Ishikawa (cell line): Measurements from ENCODE around the gene ANP32A.

Source experiments
- CREB1 ChIP-seq: IDR thresholded peaks from 2 replicates; pipeline ENCODE4 v1.6.1; 2012; ENCODE audit warnings: low read depth
- EP300 ChIP-seq: IDR thresholded peaks from 2 replicates; pipeline ENCODE4 v1.6.1; 2012; ENCODE audit warnings: borderline replicate concordance
- RAD21 ChIP-seq: IDR thresholded peaks from 2 replicates; pipeline ENCODE4 v1.6.1; 2012; ENCODE audit warnings: low read depth
- TF ChIP-seq, protein P1 (sequence below): IDR thresholded peaks from 2 replicates; pipeline ENCODE4 v1.6.1; 2012

DNA sequence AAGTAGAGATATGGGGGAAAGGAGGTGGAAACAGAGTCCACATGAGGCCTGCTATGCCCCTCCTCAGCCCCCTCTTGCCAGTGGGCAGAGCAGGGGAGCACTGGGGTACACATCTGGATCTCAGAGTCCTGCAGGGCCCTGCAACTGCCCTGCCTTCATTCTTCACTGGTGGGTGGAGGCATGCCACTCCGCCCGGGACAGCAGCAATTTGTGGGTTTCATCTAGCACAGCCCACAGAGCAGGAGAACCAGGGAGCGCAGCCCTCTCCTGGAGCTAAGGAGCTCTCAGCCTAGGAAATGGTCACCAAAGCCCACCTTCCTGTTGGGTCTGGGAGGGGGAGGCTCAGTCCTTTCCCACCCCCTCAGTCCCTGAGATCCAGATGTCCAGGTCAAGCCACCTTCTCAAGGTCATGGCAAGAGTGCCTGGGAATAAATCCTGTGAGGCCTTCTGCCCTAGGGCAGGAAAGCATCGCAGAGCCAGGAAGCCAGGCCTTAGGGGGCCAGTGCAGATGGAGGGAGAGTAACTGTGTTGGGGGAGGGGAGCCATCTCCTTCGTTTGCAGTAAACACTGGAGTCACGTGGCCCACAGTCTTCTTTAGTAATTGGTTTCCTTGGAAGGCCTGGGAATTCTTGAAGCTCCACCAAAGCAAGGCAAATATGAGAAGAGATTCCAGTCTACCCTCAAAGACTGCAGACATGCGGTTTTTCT, 31.0 kb downstream of the ANP32A start:
- TF ChIP-seq, protein P1, sequence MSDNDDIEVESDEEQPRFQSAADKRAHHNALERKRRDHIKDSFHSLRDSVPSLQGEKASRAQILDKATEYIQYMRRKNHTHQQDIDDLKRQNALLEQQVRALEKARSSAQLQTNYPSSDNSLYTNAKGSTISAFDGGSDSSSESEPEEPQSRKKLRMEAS = no peak
- TF ChIP-seq CREB1 = no peak
- no peak for TF ChIP-seq RAD21
- TF ChIP-seq EP300 = no peak
